Osteoblast (primary cell): Measurements from ENCODE around the gene PDK2. TPM values are rescaled to one million over a fixed set of nuclear protein-coding genes. Genes with fewer than 3 reads are reported as not detected.

Source experiments
- DNase-seq: peaks from one replicate; pipeline ENCODE4 v3.0.0; 2011; ENCODE audit warnings: low spot score, mixed read lengths; ENCODE audit not compliant: insufficient read length; ENCODE audit errors: missing footprints
- H2AFZ ChIP-seq: 2 replicates; pipeline ENCODE4 v1.6.0; 2011; ENCODE audit warnings: mild to moderate bottlenecking, low read length
- H3K27ac ChIP-seq: 2 replicates; pipeline ENCODE4 v1.5.1; 2011; ENCODE audit warnings: mild to moderate bottlenecking, low read depth, low read length, moderate library complexity
- H3K27me3 ChIP-seq: 2 replicates; pipeline ENCODE4 v1.6.0; 2012; ENCODE audit warnings: mild to moderate bottlenecking, control low read depth, inconsistent platforms, low read length, moderate library complexity; ENCODE audit not compliant: insufficient read depth
- H3K36me3 ChIP-seq: 2 replicates; pipeline ENCODE4 v1.5.1; 2011; ENCODE audit warnings: mild to moderate bottlenecking, low read length, control low read depth, moderate library complexity; ENCODE audit not compliant: insufficient read depth
- H3K4me1 ChIP-seq: 2 replicates; pipeline ENCODE4 v1.5.1; 2011; ENCODE audit warnings: mild to moderate bottlenecking, low read length, control low read depth, moderate library complexity; ENCODE audit not compliant: insufficient read depth
- H3K4me2 ChIP-seq: 2 replicates; pipeline ENCODE4 v1.6.0; 2011; ENCODE audit warnings: mild to moderate bottlenecking, low read length; ENCODE audit not compliant: insufficient read depth
- H3K4me3 ChIP-seq: fragments of 200-600 bp; sonication (generic); 3 replicates; pipeline ENCODE4 v1.5.1; 2012; ENCODE audit warnings: mild to moderate bottlenecking, low read length, inconsistent platforms; ENCODE audit not compliant: insufficient read depth
- H3K79me2 ChIP-seq: 2 replicates; pipeline ENCODE4 v1.6.0; 2012; ENCODE audit warnings: mild to moderate bottlenecking, low read length, control low read depth, inconsistent platforms; ENCODE audit not compliant: insufficient read depth
- H3K9me3 ChIP-seq: 2 replicates; pipeline ENCODE4 v1.5.1; 2011; ENCODE audit warnings: low read depth, low read length, control low read depth
- H4K20me1 ChIP-seq: 2 replicates; pipeline ENCODE4 v1.6.0; 2012; ENCODE audit warnings: mild to moderate bottlenecking, low read length, control low read depth; ENCODE audit not compliant: insufficient read depth
- total RNA-seq: library from RNA; depleted of rRNA; stranded (reverse); fragments of >200 nt; gene quantifications from 2 replicates; pipeline ENCODE4 v1.2.3, GENCODE V29; 2012
- TF ChIP-seq, protein P1 (sequence below): IDR thresholded peaks from 2 replicates; pipeline ENCODE4 v1.5.1; 2011; ENCODE audit warnings: mild to moderate bottlenecking, low read depth, low read length, moderate library complexity; ENCODE audit errors: extremely low read depth

The PDK2 gene
- total RNA-seq, 1 donor = 43.4 TPM

DNA sequence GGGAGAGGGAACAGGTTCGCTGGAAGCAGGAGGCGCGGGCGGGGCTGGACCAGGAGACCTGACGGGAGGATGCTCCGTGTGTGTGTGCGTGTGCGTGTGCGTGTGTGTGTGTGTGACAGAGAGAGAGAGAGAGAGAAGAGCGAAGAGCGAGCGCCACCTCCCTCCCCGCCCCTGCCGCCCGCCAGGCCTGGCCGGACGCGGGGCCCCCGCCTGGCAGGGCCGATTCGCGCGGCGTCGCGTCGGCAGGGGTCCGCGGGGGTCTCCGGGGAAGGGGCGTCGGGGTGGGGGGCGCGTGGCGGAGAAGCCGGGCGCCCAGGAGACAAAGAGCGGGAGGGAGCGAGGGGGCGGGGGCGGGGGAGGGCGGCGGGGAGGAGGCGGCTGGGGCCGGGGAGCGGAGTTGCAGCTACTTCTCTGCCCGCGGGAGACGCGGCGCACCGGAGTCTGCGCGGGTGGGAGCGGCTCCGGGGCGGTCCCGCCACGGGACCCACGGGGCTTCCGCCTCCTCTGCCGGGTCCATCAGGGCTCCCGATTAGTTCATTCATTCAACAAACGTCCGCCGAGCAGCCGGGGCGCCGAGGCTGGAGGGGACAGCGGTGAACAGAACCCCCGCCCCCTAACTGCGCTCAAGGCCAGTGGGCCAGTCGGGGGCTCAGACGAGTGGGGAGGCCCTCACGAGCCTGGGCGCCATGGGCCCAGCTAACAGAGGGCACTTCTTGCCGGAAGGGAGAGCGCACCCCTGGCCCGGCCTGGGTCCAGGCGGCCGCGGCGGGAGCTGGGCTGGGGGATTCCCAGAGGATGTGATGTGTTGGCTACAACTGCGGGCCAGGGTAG is 34.8 kb downstream of the PDK2 start, which contains the start of gene SAMD14:
Gene SAMD14, minus strand, starts transcription at position 433 of the 831 bp plus-strand sequence. CDS start 5,201 bp downstream, outside the sequence.
- Histone ChIP-seq H3K27ac (no peak within 1 kb of the TSS), H3K9me3 (no peaks in the 10 kb centered on the region), H2AFZ (peak within 1 kb of the TSS; percentile 33), H3K4me2 (peak within 1 kb of the TSS; percentile 83), H3K36me3 (peaks cover 12% of the 10 kb centered on the region), H3K4me1 (peaks cover 21% of the 10 kb centered on the region), H3K27me3 (no peaks in the 10 kb centered on the region), H4K20me1 (peaks cover 21% of the 10 kb centered on the region), H3K4me3 (peak within 1 kb of the TSS; percentile 71), H3K79me2 (no peaks in the 10 kb centered on the region)
- TF ChIP-seq, protein P1, sequence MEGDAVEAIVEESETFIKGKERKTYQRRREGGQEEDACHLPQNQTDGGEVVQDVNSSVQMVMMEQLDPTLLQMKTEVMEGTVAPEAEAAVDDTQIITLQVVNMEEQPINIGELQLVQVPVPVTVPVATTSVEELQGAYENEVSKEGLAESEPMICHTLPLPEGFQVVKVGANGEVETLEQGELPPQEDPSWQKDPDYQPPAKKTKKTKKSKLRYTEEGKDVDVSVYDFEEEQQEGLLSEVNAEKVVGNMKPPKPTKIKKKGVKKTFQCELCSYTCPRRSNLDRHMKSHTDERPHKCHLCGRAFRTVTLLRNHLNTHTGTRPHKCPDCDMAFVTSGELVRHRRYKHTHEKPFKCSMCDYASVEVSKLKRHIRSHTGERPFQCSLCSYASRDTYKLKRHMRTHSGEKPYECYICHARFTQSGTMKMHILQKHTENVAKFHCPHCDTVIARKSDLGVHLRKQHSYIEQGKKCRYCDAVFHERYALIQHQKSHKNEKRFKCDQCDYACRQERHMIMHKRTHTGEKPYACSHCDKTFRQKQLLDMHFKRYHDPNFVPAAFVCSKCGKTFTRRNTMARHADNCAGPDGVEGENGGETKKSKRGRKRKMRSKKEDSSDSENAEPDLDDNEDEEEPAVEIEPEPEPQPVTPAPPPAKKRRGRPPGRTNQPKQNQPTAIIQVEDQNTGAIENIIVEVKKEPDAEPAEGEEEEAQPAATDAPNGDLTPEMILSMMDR = no peak
- DNase-seq = peak; percentile 97

DNA sequence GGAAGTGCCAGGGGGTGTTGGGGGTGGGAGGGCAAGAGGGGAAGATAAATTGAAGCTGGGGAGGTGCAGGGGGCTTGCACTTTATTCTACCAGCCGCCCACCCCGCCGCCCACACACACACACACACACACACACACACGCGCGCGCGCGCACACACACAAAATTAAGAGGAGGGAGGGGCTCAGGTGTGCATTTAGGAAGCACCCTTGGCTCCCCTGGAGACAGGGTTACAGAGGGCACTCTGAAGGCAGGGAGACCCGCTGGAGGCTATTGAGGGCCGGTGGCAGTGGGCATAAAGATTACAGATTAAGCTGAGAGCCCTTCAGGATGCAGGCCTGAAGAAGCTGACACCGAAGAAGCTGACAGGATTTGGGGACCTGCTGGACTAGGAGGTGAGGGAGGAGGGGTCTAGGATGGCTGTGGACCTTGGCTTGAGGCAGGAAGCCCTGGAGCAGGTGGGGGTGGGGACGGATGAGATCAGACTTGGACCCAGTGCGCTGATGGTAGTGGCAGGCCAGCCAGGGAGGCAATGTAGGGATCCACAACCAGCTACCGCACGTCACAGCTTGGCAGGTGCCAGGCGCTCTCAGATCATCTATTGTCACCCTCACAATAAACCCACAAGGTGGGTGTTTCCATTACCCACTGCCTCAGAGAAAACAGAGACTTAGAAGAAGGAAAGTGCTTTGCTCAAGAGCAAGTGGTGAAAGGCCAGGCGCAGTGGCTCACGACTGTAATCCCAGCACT is 35.6 kb downstream of the PDK2 start:
- H2AFZ ChIP-seq = no peak overlapping the region

DNA sequence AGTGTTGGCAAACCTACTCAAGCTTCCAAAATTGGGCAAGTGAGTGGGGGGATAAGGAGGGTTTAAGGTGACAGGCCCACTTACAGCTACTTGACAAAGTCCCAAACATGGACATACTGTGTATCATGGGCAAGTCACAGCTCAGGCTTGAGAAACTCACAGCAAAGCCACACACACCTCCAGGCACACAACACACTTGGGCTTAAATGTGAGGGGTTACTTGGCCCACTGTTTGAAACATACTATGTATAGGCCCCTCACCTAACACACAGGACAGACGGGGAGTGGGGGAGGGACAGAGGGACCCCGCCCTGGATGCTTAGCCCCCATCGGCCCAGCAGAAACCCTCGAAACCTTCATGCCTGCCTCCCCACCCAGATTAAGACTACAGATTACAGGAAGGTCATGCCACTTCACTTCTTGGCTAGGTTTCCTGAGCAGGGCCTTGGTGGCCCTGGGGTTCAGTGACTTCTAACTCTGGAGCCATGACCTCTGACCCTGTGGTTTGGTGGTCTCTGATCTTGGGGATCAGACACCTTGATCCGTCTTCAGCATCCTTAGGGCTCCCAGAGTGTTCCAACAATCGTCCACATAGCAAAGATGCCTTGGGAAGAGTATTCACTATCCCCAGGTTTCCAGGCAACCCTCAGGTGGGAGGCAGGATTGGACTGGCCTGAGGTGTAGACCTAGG is 37.1 kb downstream of the PDK2 start:
- H3K27me3 ChIP-seq = no peaks in the 10 kb centered on the region
- no peak overlapping the region for H3K27ac ChIP-seq
- no peak overlapping the region for H2AFZ ChIP-seq
- peaks cover 21% of the 10 kb centered on the region for H3K4me1 ChIP-seq
- peaks cover under 1% of the 10 kb centered on the region for H3K79me2 ChIP-seq
- peaks cover 29% of the 10 kb centered on the region for H4K20me1 ChIP-seq
- TF ChIP-seq, protein P1 = no peak
- H3K4me2 ChIP-seq = no peak overlapping the region
- H3K36me3 ChIP-seq = peaks cover 25% of the 10 kb centered on the region
- no peaks in the 10 kb centered on the region for H3K9me3 ChIP-seq
- H3K4me3 ChIP-seq = no peak overlapping the region
- peak; percentile 80 for DNase-seq

More for the DNA sequence above, 35.6 kb downstream of the PDK2 start:
- TF ChIP-seq, protein P1 = no peak
- Histone ChIP-seq H3K27ac (no peak overlapping the region), H3K79me2 (no peaks in the 10 kb centered on the region), H3K4me2 (peak overlapping the region; percentile 83), H3K27me3 (no peaks in the 10 kb centered on the region), H3K4me3 (peak overlapping the region; percentile 71), H3K4me1 (peaks cover 21% of the 10 kb centered on the region), H4K20me1 (peaks cover 24% of the 10 kb centered on the region), H3K36me3 (peaks cover 12% of the 10 kb centered on the region), H3K9me3 (no peaks in the 10 kb centered on the region)
- peak; percentile 88 for DNase-seq
